HepG2 (cell line): ENCODE data around the gene ULK4. TPM values are rescaled to one million over a fixed set of nuclear protein-coding genes. Genes with fewer than 3 reads are reported as not detected.

Experiments
- ATAC-seq: fragments of 200-7000 bp; cut with Tn5 transposase; 3 replicates; pipeline ENCODE4 v1.9.1; 2020; ENCODE audit warnings: mild to moderate bottlenecking, moderate library complexity
- BruUV-seq: library from RNA; stranded (reverse); fragments of 400-500 nt; replicated peaks from 2 replicates; lab custom pipeline; 2021; lab: Mats Ljungman, UMichigan
- CTCF ChIA-PET: fragments of 300-600 bp; formaldehyde crosslinking; extraction: SDS; loops from one replicate; lab custom pipeline; 2021; ENCODE audit warnings: low total read pairs, inconsistent platforms, low intra/inter-chr PET ratio; lab: Yijun Ruan, JAX
- POLR2A ChIA-PET: fragments of 350-600 bp; sonication (Branson Sonifier 250); formaldehyde crosslinking; loops from one replicate; lab custom pipeline; 2020; ENCODE audit warnings: antibody characterized with exemption, inconsistent platforms; lab: Yijun Ruan, JAX
- DNase-seq: peaks from one replicate; pipeline ENCODE4 v3.0.0-alpha.2; 2015; ENCODE audit warnings: low spot score
- FAIRE-seq: peaks from 3 replicates; lab custom pipeline; 2011; peaks lifted over from hg19 to GRCh38; lab: Jason Lieb, UNC
- H2AFZ ChIP-seq: one replicate; pipeline ENCODE4 v1.6.1; 2011; ENCODE audit warnings: low read length, inconsistent platforms
- H3K27ac ChIP-seq: fragments of 300-600 bp; 3 replicates; pipeline ENCODE4 v1.8.0; 2011; ENCODE audit warnings: mixed run types, mild to moderate bottlenecking, mixed read lengths, low read length, inconsistent platforms; ENCODE audit not compliant: insufficient read depth; ENCODE audit errors: extremely low read length
- H3K27me3 ChIP-seq, 2 experiments: fragments of 200-600 bp in 1 of 2; 2 replicates in 1 of 2; 3 replicates in 1 of 2; pipeline versions ENCODE4 v1.6.0 to v1.8.0; 2011; ENCODE audit warnings: low read length in 2 of 2, mild to moderate bottlenecking in 2 of 2, moderate library complexity in 2 of 2, inconsistent platforms in 1 of 2; ENCODE audit not compliant: insufficient read depth in 2 of 2, control insufficient read depth in 1 of 2
- H3K36me3 ChIP-seq, 2 experiments: fragments of 200-600 bp in 1 of 2; replicated peaks in 1 of 2; 2 replicates in 1 of 2; 3 replicates in 1 of 2; pipeline versions ENCODE4 v1.5.1 to v1.8.0; 2011; ENCODE audit warnings: low read length in 2 of 2, inconsistent platforms in 1 of 2; ENCODE audit not compliant: insufficient read depth in 2 of 2, control insufficient read depth in 1 of 2
- H3K4me1 ChIP-seq: 2 replicates; pipeline ENCODE4 v1.5.1; 2012; ENCODE audit warnings: low read length, inconsistent platforms; ENCODE audit not compliant: insufficient read depth
- H3K4me2 ChIP-seq: 2 replicates; pipeline ENCODE4 v1.6.0; 2011; ENCODE audit warnings: low read depth, low read length, inconsistent platforms
- H3K4me3 ChIP-seq, 3 experiments: fragments of 200-600 bp in 1 of 3; sonication (generic), shearing (Covaris generic) in 1 of 3; replicated peaks in 1 of 3; 2 replicates each; pipeline ENCODE4 v1.5.1; 2011 to 2016; ENCODE audit warnings: low read length in 3 of 3, inconsistent platforms in 2 of 3, low read depth in 2 of 3, mild to moderate bottlenecking in 2 of 3, control low read depth in 1 of 3, mixed read lengths in 1 of 3; ENCODE audit not compliant: insufficient read depth in 1 of 3
- H3K79me2 ChIP-seq: one replicate; pipeline ENCODE4 v1.6.1; 2011; ENCODE audit warnings: low read length, inconsistent platforms; ENCODE audit not compliant: insufficient read depth
- H3K9ac ChIP-seq: 2 replicates; pipeline ENCODE4 v1.6.0; 2011; ENCODE audit warnings: mild to moderate bottlenecking, low read depth, low read length, inconsistent platforms; ENCODE audit not compliant: insufficient read depth
- H3K9me3 ChIP-seq: 2 replicates; pipeline ENCODE4 v1.5.1; 2012; ENCODE audit warnings: mild to moderate bottlenecking, low read length
- H4K20me1 ChIP-seq: 2 replicates; pipeline ENCODE4 v1.6.0; 2011; ENCODE audit warnings: inconsistent platforms, mild to moderate bottlenecking, low read length, moderate library complexity; ENCODE audit not compliant: insufficient read depth
- CREB1 ChIP-seq, 2 experiments: fragments of 450-650 bp in 1 of 2; IDR thresholded peaks; 2 replicates each; pipeline ENCODE4 v1.6.1; 2016 to 2017; ENCODE audit warnings: control low read depth in 1 of 2, mild to moderate bottlenecking in 1 of 2, missing compliant biosample characterization in 1 of 2, missing genetic modification characterization in 1 of 2
- DPF2 ChIP-seq: sonication (generic); formaldehyde crosslinking; IDR thresholded peaks from 2 replicates; pipeline ENCODE4 v1.4.0; 2020; ENCODE audit warnings: mild to moderate bottlenecking, low read depth, missing genetic modification reagents, borderline replicate concordance
- FOXJ3 ChIP-seq: sonication (generic); formaldehyde crosslinking; IDR thresholded peaks from 2 replicates; pipeline ENCODE4 v1.4.0; 2020; ENCODE audit warnings: missing genetic modification reagents, mild to moderate bottlenecking, borderline replicate concordance
- FOXK1 ChIP-seq: sonication (generic); formaldehyde crosslinking; IDR thresholded peaks from 2 replicates; pipeline ENCODE4 v1.4.0; 2020; ENCODE audit warnings: low read depth, missing genetic modification reagents, borderline replicate concordance
- NFKBIZ ChIP-seq: IDR thresholded peaks from 2 replicates; pipeline ENCODE4 v1.6.1; 2018; ENCODE audit warnings: missing genetic modification reagents, missing compliant biosample characterization
- PHF20 ChIP-seq: sonication (generic); formaldehyde crosslinking; IDR thresholded peaks from 2 replicates; pipeline ENCODE4 v1.5.0; 2020; ENCODE audit warnings: mild to moderate bottlenecking, missing genetic modification reagents
- RELA ChIP-seq: sonication (generic); formaldehyde crosslinking; IDR thresholded peaks from 2 replicates; pipeline ENCODE4 v1.4.0; 2020; ENCODE audit warnings: missing genetic modification reagents
- ZFX ChIP-seq: sonication (generic); formaldehyde crosslinking; IDR thresholded peaks from 2 replicates; pipeline ENCODE4 v1.4.0; 2020; ENCODE audit warnings: mild to moderate bottlenecking, low read depth, missing genetic modification reagents, moderate library complexity
- ZNF121 ChIP-seq: sonication (generic); formaldehyde crosslinking; IDR thresholded peaks from 2 replicates; pipeline ENCODE4 v1.5.0; 2020; ENCODE audit warnings: mild to moderate bottlenecking, missing genetic modification reagents
- ZNF24 ChIP-seq: fragments of 450-650 bp; IDR thresholded peaks from 2 replicates; pipeline ENCODE4 v1.6.1; 2017; ENCODE audit warnings: antibody characterized with exemption, mild to moderate bottlenecking
- ZNF407 ChIP-seq: sonication (generic); formaldehyde crosslinking; IDR thresholded peaks from one replicate; pipeline ENCODE4 v1.5.1; 2020; ENCODE audit warnings: mild to moderate bottlenecking, missing genetic modification reagents; ENCODE audit errors: not compliant biosample characterization
- ZNF432 ChIP-seq: sonication (generic); formaldehyde crosslinking; IDR thresholded peaks from 2 replicates; pipeline ENCODE4 v1.5.0; 2020; ENCODE audit warnings: missing genetic modification reagents, mild to moderate bottlenecking, borderline replicate concordance
- ZNF460 ChIP-seq: sonication (generic); formaldehyde crosslinking; IDR thresholded peaks from 2 replicates; pipeline ENCODE4 v1.5.1; 2020; ENCODE audit warnings: missing genetic modification reagents, mild to moderate bottlenecking, borderline replicate concordance
- ZNF496 ChIP-seq: sonication (generic); formaldehyde crosslinking; IDR thresholded peaks from 2 replicates; pipeline ENCODE4 v1.8.1; 2023; ENCODE audit warnings: mild to moderate bottlenecking, moderate library complexity, missing genetic modification reagents; ENCODE audit not compliant: insufficient replicate concordance
- ZNF737 ChIP-seq: sonication (generic); formaldehyde crosslinking; IDR thresholded peaks from 2 replicates; pipeline ENCODE4 v1.5.0; 2020; ENCODE audit warnings: missing genetic modification reagents, mild to moderate bottlenecking, borderline replicate concordance
- ZNF782 ChIP-seq: sonication (generic); formaldehyde crosslinking; IDR thresholded peaks from 2 replicates; pipeline ENCODE4 v1.4.0; 2020; ENCODE audit warnings: missing genetic modification reagents, mild to moderate bottlenecking, borderline replicate concordance
- WGBS: methylation state at CpG from one replicate; pipeline ENCODE4 v1.1.6; 2017; ENCODE audit warnings: low lambda C conversion rate; 5-methylcytosine and 5-hydroxymethylcytosine counted together
- in situ Hi-C: cut with HindIII; loops from 2 replicates; pipeline ENCODE4 v1.10.0; 2017; ENCODE audit warnings: low pct_unique_long_range_greater_than_20kb; ENCODE audit not compliant: extremely low pct_ligation_motif_present
- intact Hi-C: fragments of 100-400 bp; cut with micrococcal nuclease; formaldehyde crosslinking; loops from one replicate; pipeline ENCODE4 v1.10.0; 2022; ENCODE audit not compliant: unreplicated experiment
- polyA plus RNA-seq, 8 experiments: library from polyadenylated mRNA; depleted of rRNA in 3 of 8; stranded (reverse) in 7 of 8; unstranded in 1 of 8; fragments of >200 nt; fragmentation: Illumina TruSeq in 4 of 8; extraction: Trizol in 4 of 8; gene quantifications; 2 replicates each; pipeline versions ENCODE4 v1.2.1 to v1.2.3, GENCODE V29; 2011 to 2016; ENCODE audit warnings: low read depth in 4 of 8, missing spikeins in 1 of 8, mixed read lengths in 1 of 8; ENCODE audit not compliant: insufficient read depth in 1 of 8
- total RNA-seq, 5 experiments: library from RNA; depleted of rRNA; stranded (reverse); fragments of >200 nt; fragmentation: Illumina TruSeq; extraction: Trizol; gene quantifications; 2 replicates each; pipeline ENCODE4 v1.2.3, GENCODE V29; 2016; ENCODE audit warnings: low read depth in 1 of 5

The ULK4 gene
- total and polyA plus RNA-seq, 2 of the 13 experiments (the other 11 are each of a cell fraction or from before 2014, with no cell fraction given), result 6.7 to 11.8 TPM

DNA sequence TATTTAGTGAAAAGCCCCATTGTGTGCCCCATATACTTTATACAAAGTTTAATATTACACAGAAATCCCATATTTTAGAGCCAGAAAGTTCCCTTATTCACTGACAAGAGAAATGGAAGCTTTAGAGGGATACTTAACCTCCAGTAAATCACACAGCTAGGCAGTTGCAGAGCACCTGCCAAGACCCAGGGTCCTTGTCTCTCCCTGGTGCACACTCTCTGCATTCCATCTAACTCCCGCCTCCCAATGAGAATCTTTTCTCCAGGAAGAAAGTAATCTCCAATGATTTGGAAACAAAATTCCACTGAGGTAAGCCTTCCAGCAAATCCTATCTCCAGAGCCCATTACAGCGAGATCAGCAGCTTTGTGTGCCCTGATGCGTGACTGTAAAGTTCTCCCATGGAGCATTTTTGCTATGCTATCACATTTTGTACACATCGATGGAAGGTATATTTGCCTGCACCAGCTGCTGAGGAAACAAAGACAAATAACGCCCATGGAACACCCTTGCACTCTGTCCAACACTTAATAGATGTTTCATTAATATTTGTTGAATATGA is 41.4 kb downstream of the ULK4 start:
- no peaks in the 10 kb centered on the region for H3K27me3 ChIP-seq
- CTCF ChIA-PET, result no interaction called here
- POLR2A ChIA-PET, result no interaction called here
- TF ChIP-seq FOXK1 (no peak), ZNF737 (CRISPR knock-in tag) (no peak), FOXJ3 (CRISPR knock-in tag) (no peak), DPF2 (CRISPR knock-in tag) (no peak), ZNF407 (no peak), ZNF432 (CRISPR knock-in tag) (no peak), ZNF496 (CRISPR knock-in tag) (no peak), ZNF782 (CRISPR knock-in tag) (no peak), PHF20 (CRISPR knock-in tag) (no peak), RELA (no peak), ZNF460 (CRISPR knock-in tag) (no peak), ZFX (CRISPR knock-in tag) (no peak), ZNF24 (no peak), ZNF121 (CRISPR knock-in tag) (no peak), CREB1 (IDR thresholded peaks at IDR 0.05) (no peak), CREB1 (CRISPR knock-in tag; IDR thresholded peaks at IDR 0.05) (no peak), NFKBIZ (no peak)
- TF ChIP-seq, all 625 proteins: peak for 0
- H3K27ac ChIP-seq, result no peak overlapping the region
- H3K36me3 ChIP-seq, result no peaks in the 10 kb centered on the region; a peak in 1 of 5 replicates
- H3K9me3 ChIP-seq, result no peaks in the 10 kb centered on the region
- WGBS, result 90% methylated on average over 5 of the region's 5 CpGs
- DNase-seq, result no peak
- intact Hi-C loops, result no loop called here
- no peak for ATAC-seq
- H3K79me2 ChIP-seq, result no peaks in the 10 kb centered on the region
- H3K4me1 ChIP-seq, result no peaks in the 10 kb centered on the region
- no peak overlapping the region for H3K4me3 ChIP-seq
- FAIRE-seq, result no peak
- no peaks in the 10 kb centered on the region for H4K20me1 ChIP-seq
- no peak overlapping the region for H2AFZ ChIP-seq
- in situ Hi-C loops, result no loop called here
- no peak overlapping the region for H3K4me2 ChIP-seq
- no TSS peak for BruUV-seq
- no peak overlapping the region for H3K9ac ChIP-seq
